ENCODE results near the gene WASF2. TPM values are rescaled to one million over a fixed set of nuclear protein-coding genes. Genes with fewer than 3 reads are reported as not detected.
A peak's percentile ranks its signal among the peaks of the same experiment; 100 is the strongest.

The WASF2 gene
- total RNA-seq, 1 donor from 2014 or later = 97.8 TPM

- no peaks in the 10 kb centered on the region for H3K27me3 Mint-ChIP-seq (ENCODE audit: low read depth)
- peak overlapping the region; percentile 85 for H3K27ac Mint-ChIP-seq
- peaks cover 21% of the 10 kb centered on the region for H3K4me1 Mint-ChIP-seq
- TF ChIP-seq CTCF (IDR thresholded peaks at IDR 0.05; ENCODE audit: unreplicated experiment) = no peak
- peaks cover 4% of the 10 kb centered on the region for H3K36me3 Mint-ChIP-seq
- no peak for DNase-seq (ENCODE audit: low spot score in 2 of 2, unreplicated experiment in 2 of 2)
- no peak overlapping the region for H3K4me3 Mint-ChIP-seq
- H3K9me3 Mint-ChIP-seq = no peaks in the 10 kb centered on the region
Observed at GRCh38 chr1:27455139-27455811, 34.7 kb downstream of the WASF2 start.

GRCh38 chr1:27454610-27455009 lies 35.4 kb downstream of the WASF2 start:
- Mint-ChIP-seq H3K36me3 (peaks cover 4% of the 10 kb centered on the region), H3K4me1 (peaks cover 18% of the 10 kb centered on the region)

GRCh38 chr1:27451343-27451742 lies 38.6 kb downstream of the WASF2 start:
- H3K27ac Mint-ChIP-seq = peak overlapping the region; percentile 9
- no peaks in the 10 kb centered on the region for H3K9me3 Mint-ChIP-seq
- H3K4me1 Mint-ChIP-seq = peaks cover 29% of the 10 kb centered on the region
- TF ChIP-seq CTCF (IDR thresholded peaks at IDR 0.05; ENCODE audit: unreplicated experiment) = no peak
- no peaks in the 10 kb centered on the region for H3K27me3 Mint-ChIP-seq (ENCODE audit: low read depth)
- DNase-seq (ENCODE audit: low spot score in 2 of 2, unreplicated experiment in 2 of 2) = no peak
- H3K36me3 Mint-ChIP-seq = peaks cover 15% of the 10 kb centered on the region
- H3K4me3 Mint-ChIP-seq = no peak overlapping the region

More at GRCh38 chr1:27454610-27455009, 35.4 kb downstream of the WASF2 start:
- no peaks in the 10 kb centered on the region for H3K9me3 Mint-ChIP-seq
- no peak for TF ChIP-seq CTCF (IDR thresholded peaks at IDR 0.05; ENCODE audit: unreplicated experiment)
- H3K4me3 Mint-ChIP-seq = no peak overlapping the region
- no peak overlapping the region for H3K27ac Mint-ChIP-seq
- no peak for DNase-seq (ENCODE audit: low spot score in 2 of 2, unreplicated experiment in 2 of 2)
- no peaks in the 10 kb centered on the region for H3K27me3 Mint-ChIP-seq (ENCODE audit: low read depth)

- H3K36me3 Mint-ChIP-seq = peaks cover 11% of the 10 kb centered on the region
- no peaks in the 10 kb centered on the region for H3K9me3 Mint-ChIP-seq
- TF ChIP-seq CTCF (IDR thresholded peaks at IDR 0.05; ENCODE audit: unreplicated experiment) = no peak
- H3K4me3 Mint-ChIP-seq = no peak overlapping the region
- H3K4me1 Mint-ChIP-seq = peaks cover 35% of the 10 kb centered on the region
- no peak overlapping the region for H3K27ac Mint-ChIP-seq
- no peaks in the 10 kb centered on the region for H3K27me3 Mint-ChIP-seq (ENCODE audit: low read depth)
- DNase-seq (ENCODE audit: low spot score in 2 of 2, unreplicated experiment in 2 of 2) = no peak
Observed at GRCh38 chr1:27448982-27449381, 41.0 kb downstream of the WASF2 start.

- H3K27me3 Mint-ChIP-seq (ENCODE audit: low read depth) = no peaks in the 10 kb centered on the region
Observed at GRCh38 chr1:27447883-27448282, 42.1 kb downstream of the WASF2 start.

More at GRCh38 chr1:27447883-27448282, 42.1 kb downstream of the WASF2 start:
- peaks cover 11% of the 10 kb centered on the region for H3K36me3 Mint-ChIP-seq
- no peak overlapping the region for H3K4me3 Mint-ChIP-seq
- peaks cover 35% of the 10 kb centered on the region for H3K4me1 Mint-ChIP-seq
- no peaks in the 10 kb centered on the region for H3K9me3 Mint-ChIP-seq
- no peak for TF ChIP-seq CTCF (IDR thresholded peaks at IDR 0.05; ENCODE audit: unreplicated experiment)
- no peak overlapping the region for H3K27ac Mint-ChIP-seq
- DNase-seq (ENCODE audit: low spot score in 2 of 2, unreplicated experiment in 2 of 2) = no peak

Measured in mesothelial cell of epicardium (in vitro differentiated cells).